ENCODE results near the gene GAPVD1.

DNA sequence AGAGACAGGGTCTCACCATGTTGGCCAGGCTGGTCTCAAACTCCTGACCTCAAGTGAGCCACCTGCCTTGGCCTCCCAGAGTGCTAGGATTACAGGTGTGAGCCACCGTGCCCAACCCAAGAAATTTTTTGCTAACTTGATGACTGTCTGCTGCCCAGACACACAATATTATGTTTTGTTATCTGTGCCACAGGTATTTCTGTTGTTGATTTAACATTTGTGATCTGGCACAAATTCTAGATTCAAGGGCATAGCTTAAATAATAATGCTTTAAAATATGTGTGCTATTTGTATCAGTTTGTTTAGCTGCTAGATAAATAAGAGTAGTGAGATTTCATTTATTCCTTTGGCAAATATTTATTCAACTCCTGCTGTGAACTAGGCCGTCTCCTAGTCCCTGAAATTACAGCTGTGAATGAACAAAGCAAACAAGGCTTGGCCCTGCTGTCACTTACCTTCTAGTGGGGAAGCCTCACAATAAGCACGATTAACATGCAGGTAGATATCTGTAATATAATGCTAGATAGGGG lies 35.3 kb downstream of the GAPVD1 start:
- TF ChIP-seq, protein P1, sequence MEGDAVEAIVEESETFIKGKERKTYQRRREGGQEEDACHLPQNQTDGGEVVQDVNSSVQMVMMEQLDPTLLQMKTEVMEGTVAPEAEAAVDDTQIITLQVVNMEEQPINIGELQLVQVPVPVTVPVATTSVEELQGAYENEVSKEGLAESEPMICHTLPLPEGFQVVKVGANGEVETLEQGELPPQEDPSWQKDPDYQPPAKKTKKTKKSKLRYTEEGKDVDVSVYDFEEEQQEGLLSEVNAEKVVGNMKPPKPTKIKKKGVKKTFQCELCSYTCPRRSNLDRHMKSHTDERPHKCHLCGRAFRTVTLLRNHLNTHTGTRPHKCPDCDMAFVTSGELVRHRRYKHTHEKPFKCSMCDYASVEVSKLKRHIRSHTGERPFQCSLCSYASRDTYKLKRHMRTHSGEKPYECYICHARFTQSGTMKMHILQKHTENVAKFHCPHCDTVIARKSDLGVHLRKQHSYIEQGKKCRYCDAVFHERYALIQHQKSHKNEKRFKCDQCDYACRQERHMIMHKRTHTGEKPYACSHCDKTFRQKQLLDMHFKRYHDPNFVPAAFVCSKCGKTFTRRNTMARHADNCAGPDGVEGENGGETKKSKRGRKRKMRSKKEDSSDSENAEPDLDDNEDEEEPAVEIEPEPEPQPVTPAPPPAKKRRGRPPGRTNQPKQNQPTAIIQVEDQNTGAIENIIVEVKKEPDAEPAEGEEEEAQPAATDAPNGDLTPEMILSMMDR (IDR thresholded peaks at IDR 0.05 in 2 of 3, conservative IDR thresholded peaks at IDR 0.05 in 1 of 3; ENCODE audit: borderline replicate concordance in 1 of 3, insufficient read depth in 1 of 3, low read depth in 2 of 3, low read length in 2 of 3) = no peak
- TF ChIP-seq EZH2 (IDR thresholded peaks at IDR 0.05) = no peak
- no peak for TF ChIP-seq CEBPB (IDR thresholded peaks at IDR 0.05; ENCODE audit: low read depth)
- TF ChIP-seq POLR2A (IDR thresholded peaks at IDR 0.05; ENCODE audit: borderline replicate concordance, extremely low read depth, insufficient read depth, insufficient read length) = no peak
- TF ChIP-seq, protein P2, sequence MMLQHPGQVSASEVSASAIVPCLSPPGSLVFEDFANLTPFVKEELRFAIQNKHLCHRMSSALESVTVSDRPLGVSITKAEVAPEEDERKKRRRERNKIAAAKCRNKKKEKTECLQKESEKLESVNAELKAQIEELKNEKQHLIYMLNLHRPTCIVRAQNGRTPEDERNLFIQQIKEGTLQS (IDR thresholded peaks at IDR 0.05) = no peak
- TF ChIP-seq EZH2phosphoT487 (IDR thresholded peaks at IDR 0.05; ENCODE audit: borderline replicate concordance) = no peak
- TF ChIP-seq, protein P3, sequence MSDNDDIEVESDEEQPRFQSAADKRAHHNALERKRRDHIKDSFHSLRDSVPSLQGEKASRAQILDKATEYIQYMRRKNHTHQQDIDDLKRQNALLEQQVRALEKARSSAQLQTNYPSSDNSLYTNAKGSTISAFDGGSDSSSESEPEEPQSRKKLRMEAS (IDR thresholded peaks at IDR 0.05) = no peak
